ENCODE measurements around the gene SLC16A11.

- TF ChIP-seq CTCF (IDR thresholded peaks at IDR 0.05) (no peak), POLR2A (IDR thresholded peaks at IDR 0.05) (no peak)
Observed at GRCh38 chr17:7029096-7029495, 14.8 kb downstream of the SLC16A11 start.
